ENCODE results near the gene DPM3. TPM values are rescaled to one million over a fixed set of nuclear protein-coding genes. Genes with fewer than 3 reads are reported as not detected.

The DPM3 gene
- total and polyA plus RNA-seq, 2 experiments from 2014 or later: 96.3 to 121 TPM

- Histone ChIP-seq H3K4me1 (ENCODE audit: insufficient read depth) (peaks cover 35% of the 10 kb centered on the region), H3K36me3 (replicated peaks; ENCODE audit: insufficient read depth, low read depth) (no peaks in the 10 kb centered on the region), H3K4me3 (peak overlapping the region; percentile 45), H3K27ac (peak overlapping the region; percentile 97), H3K79me2 (peaks cover 47% of the 10 kb centered on the region), H3K27me3 (no peaks in the 10 kb centered on the region), H3K9me3 (ENCODE audit: low read depth) (no peaks in the 10 kb centered on the region), H2AFZ (no peak overlapping the region), H3K9me2 (replicated peaks; ENCODE audit: insufficient read depth) (no peaks in the 10 kb centered on the region), H3K4me2 (peak overlapping the region; percentile 98), H4K20me1 (ENCODE audit: insufficient read depth, poor library complexity, severe bottlenecking) (no peaks in the 10 kb centered on the region)
- DNase-seq (ENCODE audit: low spot score): no peak
- WGBS (ENCODE audit: low lambda C conversion rate, missing lambda C conversion rate): 6% methylated on average over 17 of the region's 17 CpGs
- TF ChIP-seq EZH2phosphoT487 (IDR thresholded peaks at IDR 0.05; ENCODE audit: low read depth, severe bottlenecking, unreplicated experiment): no peak
Observed at GRCh38 chr1:155127967-155128754, 12.2 kb downstream of the DPM3 start.

- H3K4me1 ChIP-seq (ENCODE audit: insufficient read depth): peaks cover 35% of the 10 kb centered on the region
- peak; percentile 88 for DNase-seq (ENCODE audit: low spot score)
- H3K36me3 ChIP-seq (replicated peaks; ENCODE audit: insufficient read depth, low read depth): no peaks in the 10 kb centered on the region
- peaks cover 43% of the 10 kb centered on the region for H3K79me2 ChIP-seq
- no peaks in the 10 kb centered on the region for H3K9me3 ChIP-seq (ENCODE audit: low read depth)
- no peaks in the 10 kb centered on the region for H3K27me3 ChIP-seq
- H3K4me2 ChIP-seq: peak within 1 kb of the TSS; percentile 98
- H3K27ac ChIP-seq: peak within 1 kb of the TSS; percentile 97
- H2AFZ ChIP-seq: peak within 1 kb of the TSS; percentile 55
- H4K20me1 ChIP-seq (ENCODE audit: insufficient read depth, poor library complexity, severe bottlenecking): no peaks in the 10 kb centered on the region
- TF ChIP-seq EZH2phosphoT487 (IDR thresholded peaks at IDR 0.05; ENCODE audit: low read depth, severe bottlenecking, unreplicated experiment) (no peak), EZH2 (IDR thresholded peaks at IDR 0.05; ENCODE audit: borderline replicate concordance) (no peak), CTCF (IDR thresholded peaks at IDR 0.05; ENCODE audit: poor library complexity) (no peak)
- WGBS (ENCODE audit: low lambda C conversion rate, missing lambda C conversion rate): 2% methylated on average over 47 of the region's 76 CpGs
- no peaks in the 10 kb centered on the region for H3K9me2 ChIP-seq (replicated peaks; ENCODE audit: insufficient read depth)
- peak within 1 kb of the TSS; percentile 45 for H3K4me3 ChIP-seq
Observed at GRCh38 chr1:155127105-155127966, 13.0 kb downstream of the DPM3 start, which contains the start of gene EFNA1. EFNA1 (plus strand) TSS chr1:155127876; CDS start chr1:155127978, 102 bp downstream.

- Histone ChIP-seq H3K79me2 (peaks cover 36% of the 10 kb centered on the region), H3K4me1 (ENCODE audit: insufficient read depth) (peaks cover 35% of the 10 kb centered on the region), H2AFZ (peak overlapping the region; percentile 55), H3K4me2 (peak overlapping the region; percentile 98), H3K36me3 (replicated peaks; ENCODE audit: insufficient read depth, low read depth) (no peaks in the 10 kb centered on the region), H3K27ac (peak overlapping the region; percentile 97), H3K9me3 (ENCODE audit: low read depth) (no peaks in the 10 kb centered on the region), H3K27me3 (no peaks in the 10 kb centered on the region), H3K4me3 (peak overlapping the region; percentile 45), H4K20me1 (ENCODE audit: insufficient read depth, poor library complexity, severe bottlenecking) (no peaks in the 10 kb centered on the region), H3K9me2 (replicated peaks; ENCODE audit: insufficient read depth) (no peaks in the 10 kb centered on the region)
- peak; percentile 86 for DNase-seq (ENCODE audit: low spot score)
- TF ChIP-seq EZH2 (IDR thresholded peaks at IDR 0.05; ENCODE audit: borderline replicate concordance) (no peak), EZH2phosphoT487 (IDR thresholded peaks at IDR 0.05; ENCODE audit: low read depth, severe bottlenecking, unreplicated experiment) (no peak), CTCF (IDR thresholded peaks at IDR 0.05; ENCODE audit: poor library complexity) (no peak)
- WGBS (ENCODE audit: low lambda C conversion rate, missing lambda C conversion rate): 2% methylated on average over 24 of the region's 32 CpGs
Observed at GRCh38 chr1:155126556-155127104, 13.7 kb downstream of the DPM3 start.
